ENCODE measurements around the gene ARHGAP45. TPM values are rescaled to one million over a fixed set of nuclear protein-coding genes. Genes with fewer than 3 reads are reported as not detected.
"Not testable (repeated sequence)": the region's sequence is repeated elsewhere in the genome, so short reads cannot be mapped to it uniquely, and the experiment has no call there.

The ARHGAP45 gene
- total RNA-seq, 1 donor = 217 TPM

- DNase-seq (ENCODE audit: low read depth in 2 of 3, low spot score in 2 of 3) = no peak
Measured at GRCh38 chr19:1126984-1127760, 60.2 kb downstream of the ARHGAP45 start.

DNA sequence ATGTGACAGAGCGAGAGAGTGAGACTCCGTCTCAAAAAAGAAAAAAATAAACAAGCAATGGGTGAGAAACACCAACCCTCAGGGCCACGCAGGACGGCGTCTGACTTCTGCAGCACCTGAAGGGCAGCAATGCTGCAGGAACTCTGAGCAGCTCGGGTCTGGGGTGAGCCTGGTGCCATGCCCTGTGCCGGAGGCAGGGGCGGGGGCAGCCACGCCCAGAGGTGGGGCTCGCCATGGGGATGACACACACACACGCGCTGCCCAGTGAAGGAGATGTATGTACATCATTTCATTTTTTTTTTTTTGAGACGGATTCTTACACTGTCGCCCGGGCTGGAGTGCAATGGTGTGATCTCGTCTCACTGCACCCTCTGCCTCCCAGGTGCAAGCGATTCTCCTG is 61.1 kb downstream of the ARHGAP45 start:
- no peak for DNase-seq (ENCODE audit: low read depth in 2 of 3, low spot score in 2 of 3)

DNA sequence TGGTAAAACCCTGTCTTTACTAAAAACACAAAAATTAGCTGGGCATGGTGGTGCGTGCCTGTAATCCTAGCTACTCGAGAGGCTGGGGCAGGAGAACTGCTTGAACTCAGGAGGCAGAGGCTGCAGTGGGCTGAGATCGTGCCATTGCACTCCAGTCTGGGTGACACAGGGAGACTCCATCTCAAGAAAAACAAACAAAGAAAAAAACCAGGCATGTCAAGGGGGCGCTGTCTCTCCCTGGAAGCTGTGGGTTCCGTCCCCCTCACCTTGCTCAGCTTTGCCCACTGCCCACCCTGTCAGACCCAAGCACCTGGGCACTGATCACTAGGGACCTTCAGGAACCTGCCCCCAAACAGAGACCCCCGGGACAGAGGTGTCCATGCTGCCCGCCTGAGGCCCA is 62.1 kb downstream of the ARHGAP45 start:
- DNase-seq (ENCODE audit: low read depth in 2 of 3, low spot score in 2 of 3) = not testable (repeated sequence)

DNA sequence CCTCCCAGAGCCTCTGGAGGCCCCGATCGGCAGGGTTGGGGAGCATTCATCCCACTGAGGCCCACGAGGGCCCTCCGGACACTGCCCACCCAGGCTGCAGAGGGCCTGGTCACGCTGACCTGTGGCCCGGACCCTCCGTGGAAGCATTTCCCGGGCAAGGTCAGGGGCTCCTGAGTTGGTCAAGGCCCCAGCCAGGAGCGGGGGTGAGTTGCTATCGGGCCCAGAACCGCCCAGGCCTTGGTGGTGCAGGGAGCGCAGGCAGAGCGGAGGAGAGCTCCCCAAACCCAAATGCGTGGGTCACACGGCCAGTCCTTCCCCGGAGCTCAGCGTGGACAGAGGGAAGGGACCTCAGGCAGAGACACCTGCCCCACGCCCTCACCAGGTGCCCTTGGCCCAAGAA is 62.6 kb downstream of the ARHGAP45 start:
- no peak for DNase-seq (ENCODE audit: low read depth in 2 of 3, low spot score in 2 of 3)

- no peak for DNase-seq (ENCODE audit: low read depth in 2 of 3, low spot score in 2 of 3)
Measured at GRCh38 chr19:1130771-1131717, 64.1 kb downstream of the ARHGAP45 start.

GRCh38 chr19:1131718-1132551 is 65.0 kb downstream of the ARHGAP45 start:
- peak; percentile 67 to 93 (median 92) for DNase-seq (ENCODE audit: low read depth in 2 of 3, low spot score in 2 of 3)

DNA sequence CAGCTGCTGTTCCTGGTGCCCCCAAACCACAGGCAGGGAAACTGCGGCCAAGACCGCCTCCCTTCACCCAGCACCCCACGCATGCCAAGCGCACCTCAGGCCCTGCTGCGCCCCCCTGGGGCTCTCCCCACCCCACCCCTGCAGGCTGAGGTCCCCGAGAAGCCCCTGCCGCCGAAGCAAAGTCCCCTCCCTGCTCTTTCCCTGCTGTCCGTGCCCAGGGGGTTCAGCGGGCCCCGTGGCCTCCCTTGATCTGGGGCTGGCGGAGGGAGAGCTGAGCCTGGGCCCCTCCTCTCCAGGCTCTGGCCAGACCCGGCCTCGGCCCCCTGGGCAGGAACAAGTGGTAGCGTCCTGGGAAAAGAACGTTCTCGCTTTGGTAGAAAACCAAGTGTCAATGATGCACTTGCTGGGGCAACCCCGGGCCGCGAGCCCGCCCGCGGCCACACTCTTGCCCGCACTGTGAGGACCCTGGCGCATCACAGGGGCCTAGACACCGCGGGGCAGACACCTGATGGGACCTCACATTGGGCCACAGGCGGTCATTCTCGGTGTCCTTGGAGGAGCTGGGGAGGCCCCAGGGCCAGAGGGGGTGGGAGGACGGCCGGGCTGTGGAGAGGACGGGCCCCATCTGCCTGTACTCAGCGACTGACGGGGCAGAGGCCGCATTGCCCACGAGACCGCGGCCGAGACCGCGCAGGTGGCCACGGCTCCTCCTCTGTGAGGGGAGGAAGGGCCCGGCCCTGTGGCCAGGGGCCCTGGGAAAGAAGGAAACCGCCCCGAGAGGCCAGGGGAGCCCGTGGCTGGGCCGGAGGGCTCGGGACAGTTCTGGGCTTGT is 65.8 kb downstream of the ARHGAP45 start:
- DNase-seq (ENCODE audit: low read depth in 2 of 3, low spot score in 2 of 3) = peak in 1 of 3 donors; percentile 34

DNA sequence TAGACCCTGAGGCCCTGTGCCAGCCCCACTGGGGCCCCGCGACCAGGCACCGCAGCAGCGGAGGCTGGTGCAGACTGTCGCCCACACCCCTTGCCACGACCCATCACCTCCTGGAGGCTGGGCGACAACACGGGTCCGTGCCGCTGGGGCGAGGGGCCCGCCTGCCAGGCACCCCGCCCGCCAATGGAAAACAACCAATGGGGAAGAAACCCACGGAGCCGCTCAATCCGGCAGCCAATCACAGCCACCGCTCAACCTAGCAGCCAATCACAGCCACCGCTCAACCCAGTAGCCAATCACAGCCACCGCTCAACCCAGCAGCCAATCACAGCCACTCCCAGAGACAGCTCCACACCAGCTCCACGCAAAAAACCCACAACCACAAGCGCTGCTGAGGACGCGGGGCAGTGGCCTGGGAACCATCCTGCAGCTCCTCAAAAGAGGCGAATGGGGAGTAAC is 66.5 kb downstream of the ARHGAP45 start:
- peak; percentile 49 to 75 (median 58) for DNase-seq (ENCODE audit: low read depth in 2 of 3, low spot score in 2 of 3)

DNA sequence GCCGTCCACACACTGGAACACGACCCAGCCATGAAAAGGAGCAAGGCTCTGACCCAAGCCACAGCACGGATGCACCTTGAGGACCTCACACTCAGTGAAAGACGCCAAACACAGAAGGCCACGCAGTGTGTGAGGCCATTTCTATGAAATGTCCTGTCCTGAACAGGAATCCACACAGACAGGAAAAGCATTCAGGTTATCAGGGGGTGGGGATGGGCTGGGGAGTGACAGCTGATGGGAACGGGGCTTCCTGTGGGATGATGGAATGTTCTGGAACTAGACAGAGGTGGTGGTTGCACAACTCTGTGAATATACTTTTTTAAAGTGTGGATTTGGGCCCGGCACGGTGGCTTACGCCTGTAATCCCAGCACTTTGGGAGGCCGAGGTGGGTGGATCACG is 67.5 kb downstream of the ARHGAP45 start:
- no peak for DNase-seq (ENCODE audit: low read depth in 2 of 3, low spot score in 2 of 3)

GRCh38 chr19:1135454-1135853 is 68.5 kb downstream of the ARHGAP45 start:
- no peak for DNase-seq (ENCODE audit: low read depth in 2 of 3, low spot score in 2 of 3)

DNA sequence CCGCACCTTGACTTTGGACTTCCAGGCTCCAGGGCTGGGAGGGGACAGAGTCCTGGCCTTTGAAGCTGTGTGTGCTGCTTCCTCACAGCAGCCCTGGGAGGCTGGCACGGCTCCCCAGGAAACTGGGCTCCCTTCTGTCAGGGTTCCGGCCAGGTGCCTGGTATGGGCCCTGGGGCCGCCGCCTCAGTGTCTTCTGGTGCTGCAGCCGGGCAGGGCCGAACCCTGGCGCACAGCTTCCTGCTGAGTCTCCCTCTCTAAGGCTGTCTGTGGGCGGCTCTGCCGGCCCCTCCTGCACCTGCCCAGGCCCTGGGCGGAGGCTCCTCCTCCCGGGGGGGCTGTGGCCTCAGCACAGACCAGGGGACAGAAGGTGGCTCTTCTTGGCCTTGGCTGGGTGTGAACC is 69.2 kb downstream of the ARHGAP45 start:
- DNase-seq (ENCODE audit: low read depth in 2 of 3, low spot score in 2 of 3) = peak in 1 of 3 donors; percentile 31

Small RNAs within 50 kb of the gene (small RNA-seq; reads per million reads assigned to genes)
- 33.3 reads per million, percentile 95 among the genes with 10 or more reads in this experiment for gene RNU6-2

Other genes with a start within 250 kb of the ARHGAP45 start
- gene PLPPR3, start 245.2 kb upstream of the ARHGAP45 start, total RNA-seq = 5.9 TPM
- gene AZU1, start 239.3 kb upstream of the ARHGAP45 start, total RNA-seq = 5.4 TPM
- gene PRTN3, start 226.2 kb upstream of the ARHGAP45 start, total RNA-seq = 34.7 TPM
- 11.0 TPM for gene ELANE, start 214.9 kb upstream of the ARHGAP45 start, total RNA-seq
- 9.4 TPM for gene CFD, start 207.5 kb upstream of the ARHGAP45 start, total RNA-seq
- gene MED16, start 174.0 kb upstream of the ARHGAP45 start, total RNA-seq = 78.4 TPM
- gene RNU6-9, start 173.7 kb upstream of the ARHGAP45 start, total RNA-seq = not detected
- gene R3HDM4, start 153.9 kb upstream of the ARHGAP45 start, total RNA-seq = 122 TPM
- gene KISS1R, start 149.8 kb upstream of the ARHGAP45 start, total RNA-seq = 1.3 TPM
- 37.2 TPM for gene ARID3A, start 141.1 kb upstream of the ARHGAP45 start, total RNA-seq
- gene WDR18, start 82.8 kb upstream of the ARHGAP45 start, total RNA-seq = 100 TPM
- gene GRIN3B, start 66.7 kb upstream of the ARHGAP45 start, total RNA-seq = 0.81 TPM
- 148 TPM for gene TMEM259, start 46.0 kb upstream of the ARHGAP45 start, total RNA-seq
- not detected for gene RNU6-2, start 45.6 kb upstream of the ARHGAP45 start, total RNA-seq
- 236 TPM for gene CNN2, start 40.6 kb upstream of the ARHGAP45 start, total RNA-seq
- gene ABCA7, start 27.1 kb upstream of the ARHGAP45 start, total RNA-seq = 42.5 TPM
- gene POLR2E, start 28.2 kb downstream of the ARHGAP45 start, total RNA-seq = 107 TPM
- gene GPX4, start 36.8 kb downstream of the ARHGAP45 start, total RNA-seq = 316 TPM
- 60.3 TPM for gene SBNO2, start 107.1 kb downstream of the ARHGAP45 start, total RNA-seq
- gene STK11, start 138.6 kb downstream of the ARHGAP45 start, total RNA-seq = 104 TPM
- 0.27 TPM for gene CBARP, start 170.8 kb downstream of the ARHGAP45 start, total RNA-seq
- 52.2 TPM for gene ATP5F1D, start 174.6 kb downstream of the ARHGAP45 start, total RNA-seq
- gene MIDN, start 181.4 kb downstream of the ARHGAP45 start, total RNA-seq = 64.9 TPM
- gene CIRBP, start 202.2 kb downstream of the ARHGAP45 start, total RNA-seq = 220 TPM
- 30.7 TPM for gene FAM174C, start 208.4 kb downstream of the ARHGAP45 start, total RNA-seq
- not detected for gene EFNA2, start 218.7 kb downstream of the ARHGAP45 start, total RNA-seq